A204.1 (cell line): ENCODE results near the gene PLP1.
A peak's percentile ranks its signal among the peaks of the same experiment; 100 is the strongest.
"Not testable (repeated sequence)": the region's sequence is repeated elsewhere in the genome, so short reads cannot be mapped to it uniquely, and the experiment has no call there.

Experiments used
- FAIRE-seq: peaks from 2 replicates; lab custom pipeline; 2012; peaks lifted over from hg19 to GRCh38; lab: Jason Lieb, UNC

Gene PLP1

GRCh38 chrX:103781062-103781402 lies 4.4 kb downstream of the PLP1 start:
- no peak for FAIRE-seq

- FAIRE-seq = no peak
These were observed 5.1 kb downstream of the PLP1 start for GRCh38 chrX:103781706-103782105.

- FAIRE-seq = no peak
These were observed 6.0 kb downstream of the PLP1 start for GRCh38 chrX:103782640-103783039.

GRCh38 chrX:103783196-103783595 lies 6.6 kb downstream of the PLP1 start:
- FAIRE-seq = no peak

GRCh38 chrX:103783971-103784370 lies 7.3 kb downstream of the PLP1 start:
- no peak for FAIRE-seq

GRCh38 chrX:103789004-103789403 lies 12.4 kb downstream of the PLP1 start:
- FAIRE-seq = no peak

GRCh38 chrX:103791228-103791627 lies 14.6 kb downstream of the PLP1 start:
- FAIRE-seq = no peak

GRCh38 chrX:103791826-103792485 lies 15.3 kb downstream of the PLP1 start:
- FAIRE-seq = no peak

- FAIRE-seq = no peak
These were observed 16.4 kb downstream of the PLP1 start for GRCh38 chrX:103792916-103793544.

- no peak for FAIRE-seq
These were observed 16.9 kb downstream of the PLP1 start for GRCh38 chrX:103793545-103793940.

GRCh38 chrX:103794119-103794518 lies 17.5 kb downstream of the PLP1 start:
- FAIRE-seq = no peak

- FAIRE-seq = no peak
These were observed 21.1 kb downstream of the PLP1 start for GRCh38 chrX:103797691-103798090.

GRCh38 chrX:103800318-103800717 lies 23.7 kb downstream of the PLP1 start:
- no peak for FAIRE-seq

- FAIRE-seq = no peak
These were observed 29.2 kb downstream of the PLP1 start for GRCh38 chrX:103805860-103806259.

- no peak for FAIRE-seq
These were observed 30.3 kb downstream of the PLP1 start for GRCh38 chrX:103806862-103807474.

GRCh38 chrX:103811858-103812257 lies 35.2 kb downstream of the PLP1 start:
- no peak for FAIRE-seq

- FAIRE-seq = not testable (repeated sequence)
These were observed 40.5 kb downstream of the PLP1 start for GRCh38 chrX:103817101-103817500.

- peak; percentile 97 for FAIRE-seq
These were observed 40.9 kb downstream of the PLP1 start for GRCh38 chrX:103817502-103817901.

- FAIRE-seq = no peak
These were observed 42.4 kb downstream of the PLP1 start for GRCh38 chrX:103818842-103819619.

GRCh38 chrX:103820802-103821201 lies 44.2 kb downstream of the PLP1 start:
- not testable (repeated sequence) for FAIRE-seq

- FAIRE-seq = no peak
These were observed 47.0 kb downstream of the PLP1 start for GRCh38 chrX:103823591-103823990.

GRCh38 chrX:103825881-103826280 lies 49.2 kb downstream of the PLP1 start:
- FAIRE-seq = no peak

GRCh38 chrX:103828529-103828928 lies 51.9 kb downstream of the PLP1 start:
- FAIRE-seq = no peak
